OCI-LY3 (cell line): Measurements from ENCODE around the gene GNA12.
"Not testable (repeated sequence)": the region's sequence is repeated elsewhere in the genome, so short reads cannot be mapped to it uniquely, and the experiment has no call there.

Experiments
- H2AFZ ChIP-seq: fragments of 200-600, 300-600 bp; shearing (Covaris generic); 2 replicates; pipeline ENCODE4 v1.6.0; 2014; ENCODE audit warnings: antibody characterized with exemption, low read depth, low read length
- H3K27ac ChIP-seq: fragments of 200-600, 300-600 bp; sonication (generic); 2 replicates; pipeline ENCODE4 v1.5.1; 2014; ENCODE audit warnings: mild to moderate bottlenecking, low read length, moderate library complexity, mixed read lengths
- H3K27me3 ChIP-seq: fragments of 200-600, 300-600 bp; sonication (generic); 2 replicates; pipeline ENCODE4 v1.6.1; 2014; ENCODE audit warnings: low read depth, low read length, mixed read lengths
- H3K36me3 ChIP-seq: fragments of 200-600, 300-600 bp; sonication (generic); replicated peaks from 2 replicates; pipeline ENCODE3; 2014; ENCODE audit warnings: low read depth, low read length, mixed read lengths
- H3K4me1 ChIP-seq: fragments of 300-600, 200-600 bp; sonication (generic); 2 replicates; pipeline ENCODE4 v1.6.1; 2014; ENCODE audit warnings: low read length, mixed read lengths
- H3K4me2 ChIP-seq: fragments of 200-600, 300-600 bp; sonication (generic); 2 replicates; pipeline ENCODE4 v1.6.1; 2014; ENCODE audit warnings: low read length, mixed read lengths
- H3K4me3 ChIP-seq: fragments of 300-600, 200-600 bp; sonication (generic); 2 replicates; pipeline ENCODE4 v1.5.1; 2014; ENCODE audit warnings: antibody characterized with exemption, mild to moderate bottlenecking, low read length, moderate library complexity
- H3K79me2 ChIP-seq: fragments of 300-600, 200-600 bp; shearing (Covaris generic); 2 replicates; pipeline ENCODE4 v1.6.1; 2014; ENCODE audit warnings: mild to moderate bottlenecking, low read length, mixed read lengths
- H3K9ac ChIP-seq: fragments of 300-600, 200-600 bp; shearing (Covaris generic); 2 replicates; pipeline ENCODE4 v1.6.0; 2014; ENCODE audit warnings: mild to moderate bottlenecking, low read length, moderate library complexity
- H3K9me3 ChIP-seq: fragments of 200-600, 300-600 bp; shearing (Covaris generic); 2 replicates; pipeline ENCODE4 v1.6.1; 2014; ENCODE audit warnings: low read length, mixed read lengths; ENCODE audit not compliant: insufficient read depth
- H4K20me1 ChIP-seq: fragments of 200-600, 300-600 bp; sonication (generic); 2 replicates; pipeline ENCODE4 v1.6.1; 2016; ENCODE audit warnings: low read length, mixed read lengths; ENCODE audit not compliant: insufficient read depth
- CTCF ChIP-seq: fragments of 200-600, 300-600 bp; sonication (generic); IDR thresholded peaks from 2 replicates; pipeline ENCODE4 v1.5.1; 2014; ENCODE audit warnings: antibody characterized with exemption, low read length, low read depth
- EZH2phosphoT487 ChIP-seq: fragments of 200-600 bp; shearing (Covaris generic); IDR thresholded peaks from 2 replicates; pipeline ENCODE4 v1.6.1; 2018; ENCODE audit warnings: antibody characterized with exemption, mixed run types, low read depth

GNA12 gene

GRCh38 chr7:2724453-2725177 lies 119.5 kb downstream of the GNA12 start:
- H3K4me1 ChIP-seq = no peaks in the 10 kb centered on the region
- H2AFZ ChIP-seq = no peak overlapping the region
- no peaks in the 10 kb centered on the region for H4K20me1 ChIP-seq
- no peak for TF ChIP-seq EZH2phosphoT487
- TF ChIP-seq CTCF = no peak
- H3K9ac ChIP-seq = no peak overlapping the region
- no peaks in the 10 kb centered on the region for H3K9me3 ChIP-seq
- H3K4me2 ChIP-seq = no peak overlapping the region
- no peaks in the 10 kb centered on the region for H3K27me3 ChIP-seq
- H3K79me2 ChIP-seq = no peaks in the 10 kb centered on the region
- H3K36me3 ChIP-seq = no peaks in the 10 kb centered on the region
- H3K27ac ChIP-seq = no peak overlapping the region
- no peak overlapping the region for H3K4me3 ChIP-seq

GRCh38 chr7:2724036-2724435 lies 120.1 kb downstream of the GNA12 start:
- not testable (repeated sequence) for H3K79me2 ChIP-seq, H3K9me3 ChIP-seq, H3K36me3 ChIP-seq, H3K4me3 ChIP-seq, H3K4me2 ChIP-seq, H3K4me1 ChIP-seq, H3K27me3 ChIP-seq, H3K27ac ChIP-seq, H3K9ac ChIP-seq, H4K20me1 ChIP-seq, H2AFZ ChIP-seq

- H2AFZ ChIP-seq = no peak overlapping the region
- no peaks in the 10 kb centered on the region for H3K4me1 ChIP-seq
- no peak overlapping the region for H3K9ac ChIP-seq
- no peak overlapping the region for H3K27ac ChIP-seq
- H3K79me2 ChIP-seq = no peaks in the 10 kb centered on the region
- H3K4me3 ChIP-seq = no peak overlapping the region
- H3K27me3 ChIP-seq = no peaks in the 10 kb centered on the region
- no peaks in the 10 kb centered on the region for H4K20me1 ChIP-seq
- no peak overlapping the region for H3K4me2 ChIP-seq
- H3K36me3 ChIP-seq = no peaks in the 10 kb centered on the region
- H3K9me3 ChIP-seq = no peaks in the 10 kb centered on the region
- TF ChIP-seq CTCF (no peak), EZH2phosphoT487 (no peak)
These were observed 120.8 kb downstream of the GNA12 start for GRCh38 chr7:2723138-2723850.

GRCh38 chr7:2722591-2722990 lies 121.5 kb downstream of the GNA12 start:
- TF ChIP-seq EZH2phosphoT487 = no peak
- no peak for TF ChIP-seq CTCF
- H3K4me1 ChIP-seq = no peaks in the 10 kb centered on the region
- H3K27ac ChIP-seq = no peak overlapping the region
- no peaks in the 10 kb centered on the region for H3K36me3 ChIP-seq
- no peak overlapping the region for H3K9ac ChIP-seq
- H3K27me3 ChIP-seq = no peaks in the 10 kb centered on the region
- no peaks in the 10 kb centered on the region for H3K9me3 ChIP-seq
- H3K79me2 ChIP-seq = no peaks in the 10 kb centered on the region
- no peak overlapping the region for H3K4me3 ChIP-seq
- H4K20me1 ChIP-seq = no peaks in the 10 kb centered on the region
- no peak overlapping the region for H2AFZ ChIP-seq
- no peak overlapping the region for H3K4me2 ChIP-seq
